ENCODE results near the gene ETNK2. TPM values are rescaled to one million over a fixed set of nuclear protein-coding genes. Genes with fewer than 3 reads are reported as not detected.

Gene ETNK2
- total and polyA plus RNA-seq, 2 of the 8 experiments (the other 6 are each of a cell fraction or from before 2014, with no cell fraction given): 20.1 to 26.7 TPM

GRCh38 chr1:204199579-204199978, 47.7 kb upstream of the ETNK2 start:
- Histone ChIP-seq H4K8ac (ENCODE audit: extremely low read depth, insufficient read depth, low read length) (no peak overlapping the region), H3K4me2 (ENCODE audit: insufficient read depth in 1 of 2, low read depth in 2 of 2, low read length in 2 of 2) (no peak overlapping the region), H3K4me3 (ENCODE audit: extremely low read depth in 1 of 4, insufficient read depth in 2 of 4, low read depth in 3 of 4, low read length in 4 of 4) (no peak overlapping the region), H3K27me3 (replicated peaks in 1 of 4; ENCODE audit: control insufficient read depth in 3 of 4, extremely low read depth in 1 of 4, insufficient read depth in 3 of 4, low read length in 3 of 4) (no peaks in the 10 kb centered on the region), H2AK5ac (ENCODE audit: low read depth, low read length) (no peak overlapping the region), H2AFZ (ENCODE audit: low read length) (no peak overlapping the region), H2BK5ac (ENCODE audit: low read depth, low read length) (no peak overlapping the region), H3K9me3 (ENCODE audit: insufficient read depth in 2 of 2, low read depth in 1 of 2, low read length in 1 of 2) (no peaks in the 10 kb centered on the region), H3K9ac (replicated peaks in 1 of 4; ENCODE audit: extremely low read depth in 1 of 4, low read depth in 3 of 4, low read length in 3 of 4) (no peak overlapping the region), H3K4me1 (replicated peaks in 1 of 4; ENCODE audit: control insufficient read depth in 3 of 4, insufficient read depth in 4 of 4, low read length in 3 of 4) (peaks cover 0 to 5% (median 0%) of the 10 kb centered on the region in 4 experiments; a peak in 3 of 7 replicates), H3K27ac (ENCODE audit: low read depth, low read length) (no peak overlapping the region), H3K4ac (replicated peaks; ENCODE audit: insufficient read length, low read depth, low read length) (no peak overlapping the region), H3K23me2 (ENCODE audit: low read depth, low read length) (peaks cover 7% of the 10 kb centered on the region), H2BK20ac (ENCODE audit: low read length) (no peak overlapping the region), H4K91ac (replicated peaks; ENCODE audit: insufficient read length, low read length) (no peak overlapping the region), H3K36me3 (ENCODE audit: control insufficient read depth in 2 of 4, insufficient read depth in 4 of 4, low read length in 3 of 4) (no peaks in the 10 kb centered on the region; a peak in 1 of 8 replicates), H2BK12ac (ENCODE audit: low read depth, low read length) (no peak overlapping the region), H2BK120ac (replicated peaks; ENCODE audit: low read depth, low read length) (no peak overlapping the region), H3K14ac (ENCODE audit: insufficient read length) (no peak overlapping the region), H3K79me2 (ENCODE audit: control insufficient read depth in 1 of 2, insufficient read depth in 2 of 2, low read length in 2 of 2) (no peaks in the 10 kb centered on the region), H4K5ac (ENCODE audit: insufficient read length, low read depth, low read length) (no peak overlapping the region), H3K18ac (ENCODE audit: extremely low read depth, low read length) (no peak overlapping the region), H3K56ac (replicated peaks; ENCODE audit: insufficient read length, low read depth, low read length) (no peak overlapping the region), H4K20me1 (replicated peaks in 1 of 2; ENCODE audit: control insufficient read depth in 1 of 2, insufficient read depth in 2 of 2, low read length in 2 of 2) (peaks cover 0 to 6% of the 10 kb centered on the region in 2 experiments), H3K23ac (ENCODE audit: insufficient read length) (no peak overlapping the region), H2BK15ac (ENCODE audit: low read length) (no peak overlapping the region), H3K79me1 (ENCODE audit: low read depth, low read length) (peaks cover 5% of the 10 kb centered on the region)
- DNase-seq (ENCODE audit: low read depth in 1 of 2, low spot score in 2 of 2) (no peak), FAIRE-seq (no peak)
- TF ChIP-seq PHF8 (conservative IDR thresholded peaks at IDR 0.05; ENCODE audit: low read depth, low read length) (no peak), JUN (IDR thresholded peaks at IDR 0.05; ENCODE audit: low read depth, low read length) (no peak), RBBP5 (IDR thresholded peaks at IDR 0.05; ENCODE audit: borderline replicate concordance, low read depth, low read length) (no peak), TCF12 (IDR thresholded peaks at IDR 0.05; ENCODE audit: low read depth, low read length) (no peak), TAF7 (optimal IDR thresholded peaks at IDR 0.05; ENCODE audit: borderline replicate concordance, low read depth, low read length) (no peak)
- WGBS, 2 experiments (ENCODE audit: extremely low coverage in 1 of 2, insufficient coverage in 1 of 2, insufficient read length in 1 of 2, insufficient replicate concordance in 2 of 2, low coverage in 1 of 2, low lambda C conversion rate in 2 of 2, missing lambda C conversion rate in 1 of 2): 86% methylated on average over 9 of the region's 9 CpGs; no CpG with 5 or more reads in 1 of the 2 experiments
- CTCF ChIA-PET (ENCODE audit: partially characterized antibody): interaction anchor here (1.1 to 12.6 kb wide), 8 partner anchors 10 to 171 kb away, joined by 4 to 360 read pairs (median 14); partner anchors contain the start of genes ETNK2, GOLT1A, PLEKHA6 and REN
- POLR2A ChIA-PET (ENCODE audit: partially characterized antibody): interaction anchor here (1.8 kb wide), 1 partner anchor 10 kb away, joined by 10 read pairs; no protein-coding TSS in a partner anchor
